K562 (cell line): Measurements from ENCODE around the gene ABLIM1. TPM values are rescaled to one million over a fixed set of nuclear protein-coding genes. Genes with fewer than 3 reads are reported as not detected.

ENCODE experiments used
- ATAC-seq: fragments of 200-7000 bp; cut with Tn5 transposase; 3 replicates; pipeline ENCODE4 v1.9.1; 2020; ENCODE audit warnings: moderate library complexity
- BruUV-seq: library from RNA; stranded (reverse); fragments of 400-500 nt; replicated peaks from 2 replicates; lab custom pipeline; 2021; lab: Mats Ljungman, UMichigan
- CTCF ChIA-PET: fragments of 300-600 bp; formaldehyde crosslinking; extraction: SDS; loops from one replicate; lab custom pipeline; 2021; ENCODE audit warnings: low intra/inter-chr PET ratio; lab: Yijun Ruan, JAX
- POLR2A ChIA-PET: fragments of 300-600, 350-650 bp; sonication (Branson Sonifier 250); formaldehyde crosslinking; extraction: SDS; loops from one replicate; lab custom pipeline; 2021; ENCODE audit warnings: antibody characterized with exemption, inconsistent platforms; lab: Yijun Ruan, JAX
- DNase-seq, 4 experiments: peaks; one replicate each; pipeline versions ENCODE4 v3.0.0 to v3.0.0-alpha.2; 2011 to 2018; ENCODE audit warnings: low spot score in 3 of 4, mixed read lengths in 3 of 4; ENCODE audit errors: extremely low read depth in 1 of 4
- FAIRE-seq: peaks from 2 replicates; lab custom pipeline; 2011; peaks lifted over from hg19 to GRCh38; lab: Jason Lieb, UNC
- H2AFZ ChIP-seq: 2 replicates; pipeline ENCODE4 v1.6.0; 2011; ENCODE audit warnings: low read depth, low read length, control low read depth, inconsistent platforms
- H3K27ac ChIP-seq: fragments of 200-600 bp; 3 replicates; pipeline ENCODE4 v1.8.0; 2011; ENCODE audit warnings: low read depth, mild to moderate bottlenecking, control low read depth, inconsistent platforms, low read length, moderate library complexity, mixed read lengths; ENCODE audit errors: extremely low read depth
- H3K27me3 ChIP-seq, 2 experiments: fragments of 300-600 bp in 1 of 2; 2 replicates in 1 of 2; 3 replicates in 1 of 2; pipeline versions ENCODE4 v1.6.0 to v1.8.0; 2011; ENCODE audit warnings: inconsistent platforms in 2 of 2, low read length in 2 of 2, mild to moderate bottlenecking in 1 of 2, mixed read lengths in 1 of 2, moderate library complexity in 1 of 2; ENCODE audit not compliant: control insufficient read depth in 2 of 2, insufficient read depth in 2 of 2
- H3K36me3 ChIP-seq: fragments of 300-600 bp; 3 replicates; pipeline ENCODE4 v1.8.0; 2011; ENCODE audit warnings: mild to moderate bottlenecking, low read length, inconsistent platforms; ENCODE audit not compliant: control insufficient read depth, insufficient read depth
- H3K4me1 ChIP-seq, 2 experiments: fragments of 200-600 bp in 1 of 2; replicated peaks in 1 of 2; 2 replicates in 1 of 2; 3 replicates in 1 of 2; pipeline versions ENCODE4 v1.5.1 to v1.8.0; 2011; ENCODE audit warnings: inconsistent platforms in 2 of 2, low read length in 2 of 2, mild to moderate bottlenecking in 1 of 2, mixed read lengths in 1 of 2, moderate library complexity in 1 of 2; ENCODE audit not compliant: control insufficient read depth in 2 of 2, insufficient read depth in 2 of 2
- H3K4me2 ChIP-seq: 2 replicates; pipeline ENCODE4 v1.6.1; 2011; ENCODE audit warnings: low read length, control low read depth, inconsistent platforms, mixed read lengths; ENCODE audit not compliant: insufficient read depth
- H3K4me3 ChIP-seq: fragments of 200-600 bp; sonication (generic), shearing (Covaris generic); 2 replicates; pipeline ENCODE4 v1.5.1; 2016; ENCODE audit warnings: control low read depth, inconsistent platforms
- H3K79me2 ChIP-seq: fragments of 200-600 bp; 3 replicates; pipeline ENCODE4 v1.8.0; 2011; ENCODE audit warnings: low read length, inconsistent platforms; ENCODE audit not compliant: control insufficient read depth, insufficient read depth
- H3K9ac ChIP-seq, 2 experiments: 2 replicates each; pipeline versions ENCODE4 v1.6.0 to v1.6.1; 2011; ENCODE audit warnings: low read depth in 2 of 2, low read length in 2 of 2, control low read depth in 1 of 2, inconsistent platforms in 1 of 2, mild to moderate bottlenecking in 1 of 2, mixed read lengths in 1 of 2; ENCODE audit not compliant: insufficient read depth in 1 of 2
- H3K9me1 ChIP-seq: one replicate; pipeline ENCODE4 v1.6.0; 2011; ENCODE audit warnings: inconsistent platforms, mild to moderate bottlenecking, low read length, moderate library complexity; ENCODE audit not compliant: control insufficient read depth, insufficient read depth
- H3K9me3 ChIP-seq: replicated peaks from 2 replicates; pipeline ENCODE4 v1.5.1; 2011; ENCODE audit warnings: low read depth, low read length, inconsistent platforms; ENCODE audit not compliant: control insufficient read depth, insufficient read depth
- H4K20me1 ChIP-seq: replicated peaks from 2 replicates; pipeline ENCODE4 v1.6.1; 2011; ENCODE audit warnings: low read length, inconsistent platforms, mixed read lengths; ENCODE audit not compliant: control insufficient read depth, insufficient read depth
- CAMTA2 ChIP-seq: fragments of 250-450 bp; sonication (Bioruptor Pico); conservative IDR thresholded peaks from 2 replicates; pipeline ENCODE4 v1.5.1; 2022
- HMGXB4 ChIP-seq: sonication (generic); formaldehyde crosslinking; IDR thresholded peaks from 2 replicates; pipeline ENCODE4 v1.8.1; 2023; ENCODE audit warnings: mild to moderate bottlenecking, missing genetic modification reagents
- MED1 ChIP-seq: sonication (generic); formaldehyde crosslinking; IDR thresholded peaks from 2 replicates; pipeline ENCODE4 v1.8.1; 2023; ENCODE audit warnings: missing genetic modification reagents, borderline replicate concordance
- MTA3 ChIP-seq: fragments of 450-650 bp; formaldehyde crosslinking; IDR thresholded peaks from 2 replicates; pipeline ENCODE4 v1.6.1; 2017; ENCODE audit warnings: mild to moderate bottlenecking, borderline replicate concordance
- NCOR1 ChIP-seq: fragments of 450-650 bp; IDR thresholded peaks from 2 replicates; pipeline ENCODE4 v1.6.1; 2016; ENCODE audit warnings: mild to moderate bottlenecking, moderate library complexity
- RFX5 ChIP-seq: IDR thresholded peaks from 2 replicates; pipeline ENCODE4 v1.6.1; 2011; ENCODE audit warnings: low read depth, mild to moderate bottlenecking, improper control_type of control experiment, low read length
- WGBS: fragments of 100-300 bp; shearing (Covaris generic); methylation state at CpG from one replicate; pipeline ENCODE4 v1.1.6; 2016; ENCODE audit warnings: low coverage, mixed read lengths; ENCODE audit not compliant: insufficient coverage; ENCODE audit errors: missing lambda C conversion rate; 5-methylcytosine and 5-hydroxymethylcytosine counted together
- in situ Hi-C: fragments of 300-500 bp; cut with MboI; formaldehyde crosslinking; loops from 4 replicates; pipeline ENCODE4 v1.15.0; 2018; ENCODE audit warnings: inconsistent platforms, mixed read lengths
- intact Hi-C: fragments of 100-400 bp; cut with micrococcal nuclease; formaldehyde crosslinking; loops from 2 replicates; pipeline ENCODE4 v1.14.2; 2022
- polyA plus RNA-seq, 8 experiments: library from polyadenylated mRNA; depleted of rRNA in 4 of 8; stranded (reverse) in 5 of 8; unstranded in 3 of 8; fragments of >200 nt; fragmentation: Nextera tagmentation in 2 of 8; fragmentation: Illumina TruSeq in 1 of 8; extraction: Ambion mirVana in 2 of 8; extraction: Trizol in 1 of 8; gene quantifications; 2 replicates each; pipeline versions ENCODE4 v1.2.1 to v1.2.3, GENCODE V29; 2011 to 2014; ENCODE audit warnings: inconsistent platforms in 1 of 8, missing spikeins in 1 of 8
- total RNA-seq, 7 experiments: library from RNA; depleted of rRNA in 6 of 7; stranded (reverse); fragments of >200 nt in 6 of 7; fragmentation: Illumina TruSeq in 2 of 7; extraction: Trizol in 2 of 7; gene quantifications; 2 replicates each; pipeline versions ENCODE4 v1.2.1 to v1.2.3, GENCODE V29; 2011 to 2021; ENCODE audit warnings: low replicate concordance in 1 of 7
- TF ChIP-seq, protein P1 (sequence below): fragments of 450-650 bp; IDR thresholded peaks from 2 replicates; pipeline ENCODE4 v1.6.1; 2017; ENCODE audit warnings: antibody characterized with exemption
- TF ChIP-seq, protein P2 (sequence below): fragments of 450-650 bp; IDR thresholded peaks from 2 replicates; pipeline ENCODE4 v1.6.1; 2016; ENCODE audit warnings: low read depth
- TF ChIP-seq, protein P3 (sequence below), 2 experiments: fragments of 450-650 bp in 1 of 2; sonication (generic) in 1 of 2; formaldehyde crosslinking in 1 of 2; IDR thresholded peaks in 1 of 2; conservative IDR thresholded peaks in 1 of 2; 2 replicates each; pipeline versions ENCODE4 v1.6.1 to v1.8.1; 2016 to 2023; ENCODE audit warnings: mild to moderate bottlenecking in 2 of 2, moderate library complexity in 2 of 2, inconsistent platforms in 1 of 2, missing genetic modification reagents in 1 of 2

ABLIM1 gene
- total and polyA plus RNA-seq, 9 of the 15 experiments (the other 6 are each of a cell fraction or from before 2014, with no cell fraction given): 0.07 to 0.49 (median 0.14) TPM; not detected in 6

GRCh38 chr10:114683593-114683992 lies 25.5 kb upstream of the ABLIM1 start:
- H2AFZ ChIP-seq: no peak overlapping the region
- CTCF ChIA-PET: no interaction called here
- no peak overlapping the region for H3K27ac ChIP-seq
- intact Hi-C loops: no loop called here
- H3K4me2 ChIP-seq: no peak overlapping the region
- no TSS peak for BruUV-seq
- no peak overlapping the region for H3K4me3 ChIP-seq
- H4K20me1 ChIP-seq: no peaks in the 10 kb centered on the region
- POLR2A ChIA-PET: no interaction called here
- no peak for FAIRE-seq
- DNase-seq: no peak
- no peaks in the 10 kb centered on the region for H3K4me1 ChIP-seq
- no peaks in the 10 kb centered on the region for H3K9me1 ChIP-seq
- 0% methylated on average over 3 of the region's 9 CpGs for WGBS
- H3K9ac ChIP-seq: no peak overlapping the region
- no peaks in the 10 kb centered on the region for H3K9me3 ChIP-seq
- no peaks in the 10 kb centered on the region for H3K27me3 ChIP-seq
- in situ Hi-C loops: no loop called here
- ATAC-seq: no peak
- H3K79me2 ChIP-seq: no peaks in the 10 kb centered on the region
- H3K36me3 ChIP-seq: no peaks in the 10 kb centered on the region
- TF ChIP-seq HMGXB4 (CRISPR knock-in tag) (no peak), CAMTA2 (CRISPR knock-in tag) (no peak), MTA3 (no peak), RFX5 (no peak), NCOR1 (no peak), MED1 (CRISPR knock-in tag) (no peak)
- TF ChIP-seq, protein P1, sequence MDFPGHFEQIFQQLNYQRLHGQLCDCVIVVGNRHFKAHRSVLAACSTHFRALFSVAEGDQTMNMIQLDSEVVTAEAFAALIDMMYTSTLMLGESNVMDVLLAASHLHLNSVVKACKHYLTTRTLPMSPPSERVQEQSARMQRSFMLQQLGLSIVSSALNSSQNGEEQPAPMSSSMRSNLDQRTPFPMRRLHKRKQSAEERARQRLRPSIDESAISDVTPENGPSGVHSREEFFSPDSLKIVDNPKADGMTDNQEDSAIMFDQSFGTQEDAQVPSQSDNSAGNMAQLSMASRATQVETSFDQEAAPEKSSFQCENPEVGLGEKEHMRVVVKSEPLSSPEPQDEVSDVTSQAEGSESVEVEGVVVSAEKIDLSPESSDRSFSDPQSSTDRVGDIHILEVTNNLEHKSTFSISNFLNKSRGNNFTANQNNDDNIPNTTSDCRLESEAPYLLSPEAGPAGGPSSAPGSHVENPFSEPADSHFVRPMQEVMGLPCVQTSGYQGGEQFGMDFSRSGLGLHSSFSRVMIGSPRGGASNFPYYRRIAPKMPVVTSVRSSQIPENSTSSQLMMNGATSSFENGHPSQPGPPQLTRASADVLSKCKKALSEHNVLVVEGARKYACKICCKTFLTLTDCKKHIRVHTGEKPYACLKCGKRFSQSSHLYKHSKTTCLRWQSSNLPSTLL: no peak
- TF ChIP-seq, protein P2, sequence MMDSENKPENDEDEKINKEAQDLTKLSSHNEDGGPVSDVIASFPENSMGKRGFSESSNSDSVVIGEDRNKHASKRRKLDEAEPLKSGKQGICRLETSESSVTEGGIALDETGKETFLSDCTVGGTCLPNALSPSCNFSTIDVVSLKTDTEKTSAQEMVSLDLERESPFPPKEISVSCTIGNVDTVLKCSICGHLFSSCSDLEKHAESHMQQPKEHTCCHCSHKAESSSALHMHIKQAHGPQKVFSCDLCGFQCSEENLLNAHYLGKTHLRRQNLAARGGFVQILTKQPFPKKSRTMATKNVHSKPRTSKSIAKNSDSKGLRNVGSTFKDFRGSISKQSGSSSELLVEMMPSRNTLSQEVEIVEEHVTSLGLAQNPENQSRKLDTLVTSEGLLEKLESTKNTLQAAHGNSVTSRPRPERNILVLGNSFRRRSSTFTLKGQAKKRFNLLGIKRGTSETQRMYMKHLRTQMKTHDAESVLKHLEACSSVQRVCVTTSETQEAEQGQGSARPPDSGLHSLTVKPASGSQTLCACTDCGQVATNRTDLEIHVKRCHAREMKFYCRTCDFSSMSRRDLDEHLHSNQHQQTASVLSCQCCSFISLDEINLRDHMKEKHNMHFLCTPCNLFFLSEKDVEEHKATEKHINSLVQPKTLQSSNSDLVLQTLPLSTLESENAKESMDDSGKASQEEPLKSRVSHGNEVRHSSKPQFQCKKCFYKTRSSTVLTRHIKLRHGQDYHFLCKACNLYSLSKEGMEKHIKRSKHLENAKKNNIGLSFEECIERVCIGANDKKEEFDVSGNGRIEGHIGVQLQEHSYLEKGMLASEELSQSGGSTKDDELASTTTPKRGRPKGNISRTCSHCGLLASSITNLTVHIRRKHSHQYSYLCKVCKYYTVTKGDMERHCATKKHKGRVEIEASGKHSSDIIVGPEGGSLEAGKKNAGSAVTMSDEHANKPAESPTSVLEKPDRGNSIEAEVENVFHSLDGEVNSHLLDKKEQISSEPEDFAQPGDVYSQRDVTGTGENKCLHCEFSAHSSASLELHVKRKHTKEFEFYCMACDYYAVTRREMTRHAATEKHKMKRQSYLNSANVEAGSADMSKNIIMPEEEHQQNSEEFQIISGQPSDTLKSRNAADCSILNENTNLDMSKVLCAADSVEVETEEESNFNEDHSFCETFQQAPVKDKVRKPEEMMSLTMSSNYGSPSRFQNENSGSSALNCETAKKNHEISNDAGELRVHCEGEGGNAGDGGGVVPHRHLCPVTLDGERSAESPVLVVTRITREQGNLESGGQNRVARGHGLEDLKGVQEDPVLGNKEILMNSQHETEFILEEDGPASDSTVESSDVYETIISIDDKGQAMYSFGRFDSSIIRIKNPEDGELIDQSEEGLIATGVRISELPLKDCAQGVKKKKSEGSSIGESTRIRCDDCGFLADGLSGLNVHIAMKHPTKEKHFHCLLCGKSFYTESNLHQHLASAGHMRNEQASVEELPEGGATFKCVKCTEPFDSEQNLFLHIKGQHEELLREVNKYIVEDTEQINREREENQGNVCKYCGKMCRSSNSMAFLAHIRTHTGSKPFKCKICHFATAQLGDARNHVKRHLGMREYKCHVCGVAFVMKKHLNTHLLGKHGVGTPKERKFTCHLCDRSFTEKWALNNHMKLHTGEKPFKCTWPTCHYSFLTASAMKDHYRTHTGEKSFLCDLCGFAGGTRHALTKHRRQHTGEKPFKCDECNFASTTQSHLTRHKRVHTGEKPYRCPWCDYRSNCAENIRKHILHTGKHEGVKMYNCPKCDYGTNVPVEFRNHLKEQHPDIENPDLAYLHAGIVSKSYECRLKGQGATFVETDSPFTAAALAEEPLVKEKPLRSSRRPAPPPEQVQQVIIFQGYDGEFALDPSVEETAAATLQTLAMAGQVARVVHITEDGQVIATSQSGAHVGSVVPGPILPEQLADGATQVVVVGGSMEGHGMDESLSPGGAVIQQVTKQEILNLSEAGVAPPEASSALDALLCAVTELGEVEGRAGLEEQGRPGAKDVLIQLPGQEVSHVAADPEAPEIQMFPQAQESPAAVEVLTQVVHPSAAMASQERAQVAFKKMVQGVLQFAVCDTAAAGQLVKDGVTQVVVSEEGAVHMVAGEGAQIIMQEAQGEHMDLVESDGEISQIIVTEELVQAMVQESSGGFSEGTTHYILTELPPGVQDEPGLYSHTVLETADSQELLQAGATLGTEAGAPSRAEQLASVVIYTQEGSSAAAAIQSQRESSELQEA: no peak
- TF ChIP-seq, protein P3, sequence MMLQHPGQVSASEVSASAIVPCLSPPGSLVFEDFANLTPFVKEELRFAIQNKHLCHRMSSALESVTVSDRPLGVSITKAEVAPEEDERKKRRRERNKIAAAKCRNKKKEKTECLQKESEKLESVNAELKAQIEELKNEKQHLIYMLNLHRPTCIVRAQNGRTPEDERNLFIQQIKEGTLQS (IDR thresholded peaks at IDR 0.05): no peak
- TF ChIP-seq, protein P3 (CRISPR knock-in tag; conservative IDR thresholded peaks at IDR 0.05): no peak
